Stomach (tissue), 4 donors: ENCODE results near the gene TPMT.

ENCODE experiments used
- CTCF ChIP-seq, 7 experiments: fragments of 450-650 bp in 4 of 7; fragments of 200-600 bp in 3 of 7; sonication (generic) in 3 of 7; IDR thresholded peaks; one replicate each; pipeline ENCODE4 v1.5.1; 2016 to 2019; ENCODE audit warnings: antibody characterized with exemption in 7 of 7, control low read depth in 2 of 7, mild to moderate bottlenecking in 1 of 7
- EP300 ChIP-seq: sonication (generic); formaldehyde crosslinking; IDR thresholded peaks from one replicate; pipeline ENCODE4 v1.6.1; 2017; ENCODE audit warnings: antibody characterized with exemption
- POLR2A ChIP-seq, 4 donors: fragments of 450-650 bp; IDR thresholded peaks; one replicate each; pipeline ENCODE4 v1.6.1; 2016; ENCODE audit warnings: antibody characterized with exemption in 4 of 4, control low read depth in 2 of 4, mild to moderate bottlenecking in 1 of 4, moderate library complexity in 1 of 4
- POLR2AphosphoS5 ChIP-seq, 3 donors: sonication (generic); formaldehyde crosslinking; IDR thresholded peaks; one replicate each; pipeline ENCODE4 v1.6.1; 2016; ENCODE audit warnings: antibody characterized with exemption in 3 of 3

GRCh38 chr6:18147616-18148015, 7.3 kb downstream of the TPMT start:
- TF ChIP-seq POLR2A (IDR thresholded peaks at IDR 0.05): no peak
- no peak for TF ChIP-seq CTCF (IDR thresholded peaks at IDR 0.05)
- no peak for TF ChIP-seq POLR2AphosphoS5 (IDR thresholded peaks at IDR 0.05)
- no peak for TF ChIP-seq EP300
